ENCODE measurements around the gene GSTM4. TPM values are rescaled to one million over a fixed set of nuclear protein-coding genes. Genes with fewer than 3 reads are reported as not detected.

The GSTM4 gene
- total RNA-seq (10 to 100 TPM; 17.0 to 18.0 TPM), total RNA-seq (9.0 to 11.4 reads per million in 2 donors)

GRCh38 chr1:109655615-109656519 is at the start of gene GSTM4:
TSS of gene GSTM4 (plus strand) at chr1:109656099. CDS start at chr1:109656390, 291 bp downstream.
- peaks cover 24% of the 10 kb centered on the region for H3K4me1 Mint-ChIP-seq
- peaks cover 4% of the 10 kb centered on the region for H3K27me3 Mint-ChIP-seq
- peak within 1 kb of the TSS; percentile 78 for H3K27ac Mint-ChIP-seq
- DNase-seq = peak; percentile 32 to 43 (median 42)
- H3K36me3 Mint-ChIP-seq (ENCODE audit: low read depth) = no peaks in the 10 kb centered on the region
- peak within 1 kb of the TSS; percentile 93 for H3K4me3 Mint-ChIP-seq
- no peaks in the 10 kb centered on the region for H3K9me3 ChIP-seq (ENCODE audit: control insufficient read depth, low read length, poor library complexity, severe bottlenecking)
- peak; percentile 88 for ATAC-seq

DNA sequence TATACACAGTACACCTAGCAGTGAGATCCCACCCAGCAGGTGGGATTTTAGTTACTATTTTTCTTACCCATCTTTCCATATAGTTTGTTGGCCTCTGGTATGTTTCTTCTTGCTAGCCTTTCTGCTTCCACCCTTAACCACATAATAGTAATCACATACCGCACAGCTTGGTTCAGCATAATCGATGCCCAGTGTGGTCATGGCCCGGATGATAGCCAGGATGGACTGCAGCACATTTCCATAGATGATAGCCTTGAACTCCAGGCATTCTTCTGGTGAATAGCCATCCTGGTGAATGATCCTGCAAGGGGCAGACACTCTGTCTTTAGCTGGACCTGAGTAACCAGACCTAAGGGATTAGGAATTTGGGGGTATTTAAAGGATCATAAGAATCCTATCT is 46.0 kb upstream of the GSTM4 start:
- no peak for ATAC-seq
- no peaks in the 10 kb centered on the region for H3K27me3 Mint-ChIP-seq
- H3K9me3 ChIP-seq (ENCODE audit: control insufficient read depth, low read length, poor library complexity, severe bottlenecking) = no peaks in the 10 kb centered on the region
- no peaks in the 10 kb centered on the region for H3K36me3 Mint-ChIP-seq (ENCODE audit: low read depth)
- H3K4me1 Mint-ChIP-seq = peaks cover 2% of the 10 kb centered on the region
- H3K4me3 Mint-ChIP-seq = no peak overlapping the region
- peak overlapping the region; percentile 72 for H3K27ac Mint-ChIP-seq
- no peak for DNase-seq

- no peaks in the 10 kb centered on the region for H3K36me3 Mint-ChIP-seq (ENCODE audit: low read depth)
- H3K4me1 Mint-ChIP-seq = peaks cover 4% of the 10 kb centered on the region
Observed at GRCh38 chr1:109610609-109611307, 45.1 kb upstream of the GSTM4 start.

GRCh38 chr1:109611308-109611990 is 44.5 kb upstream of the GSTM4 start:
- Mint-ChIP-seq H3K4me1 (peaks cover 11% of the 10 kb centered on the region), H3K27me3 (no peaks in the 10 kb centered on the region), H3K27ac (no peak overlapping the region), H3K36me3 (ENCODE audit: low read depth) (no peaks in the 10 kb centered on the region), H3K4me3 (no peak overlapping the region)
- DNase-seq = no peak
- no peak for ATAC-seq
- no peaks in the 10 kb centered on the region for H3K9me3 ChIP-seq (ENCODE audit: control insufficient read depth, low read length, poor library complexity, severe bottlenecking)

More at GRCh38 chr1:109610609-109611307, 45.1 kb upstream of the GSTM4 start:
- H3K9me3 ChIP-seq (ENCODE audit: control insufficient read depth, low read length, poor library complexity, severe bottlenecking) = no peaks in the 10 kb centered on the region
- no peak for ATAC-seq
- Mint-ChIP-seq H3K27ac (peak overlapping the region; percentile 72), H3K4me3 (no peak overlapping the region), H3K27me3 (no peaks in the 10 kb centered on the region)
- DNase-seq = no peak

DNA sequence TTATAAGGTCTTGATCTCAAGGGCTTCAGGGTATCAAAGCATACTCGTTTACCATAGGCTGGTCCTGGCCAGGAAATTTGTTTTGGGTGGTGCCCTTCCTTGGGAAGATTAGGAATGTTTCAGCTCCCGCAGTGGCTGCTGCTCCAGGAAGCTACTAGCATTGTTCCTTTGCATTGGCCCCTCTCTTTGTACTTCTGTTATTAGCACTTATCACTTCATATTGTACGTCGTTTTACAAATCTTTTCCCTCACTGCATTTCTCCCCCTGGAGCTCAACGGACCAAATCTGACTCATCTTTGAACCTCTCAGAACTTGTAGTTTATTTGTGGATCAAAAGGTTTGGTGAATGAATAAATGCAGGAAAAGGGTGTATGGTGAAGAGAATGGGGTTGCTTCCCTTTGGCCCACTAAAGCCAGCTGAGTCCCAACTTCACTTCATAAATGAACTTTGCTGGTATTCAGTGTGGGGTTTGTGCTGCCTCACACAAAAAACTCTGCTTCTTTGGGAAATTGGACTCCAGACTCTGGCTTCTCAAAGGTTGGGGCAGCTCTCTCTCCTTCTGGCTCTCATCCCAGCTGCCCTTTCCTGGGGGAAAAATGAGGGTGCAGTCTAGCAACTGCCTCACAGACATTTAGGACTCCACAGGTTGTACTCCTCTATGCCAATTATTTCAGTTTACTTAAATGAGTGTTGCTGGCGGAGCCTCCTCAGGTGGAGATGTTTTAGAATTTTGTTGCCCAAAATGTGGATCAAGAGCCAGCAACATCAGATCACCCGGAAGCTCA is 42.3 kb upstream of the GSTM4 start:
- H3K4me1 Mint-ChIP-seq = peaks cover 27% of the 10 kb centered on the region
- no peaks in the 10 kb centered on the region for H3K36me3 Mint-ChIP-seq (ENCODE audit: low read depth)
- no peaks in the 10 kb centered on the region for H3K9me3 ChIP-seq (ENCODE audit: control insufficient read depth, low read length, poor library complexity, severe bottlenecking)
- DNase-seq (no peak), ATAC-seq (no peak)
- no peak overlapping the region for H3K27ac Mint-ChIP-seq
- no peak overlapping the region for H3K4me3 Mint-ChIP-seq
- no peaks in the 10 kb centered on the region for H3K27me3 Mint-ChIP-seq

DNA sequence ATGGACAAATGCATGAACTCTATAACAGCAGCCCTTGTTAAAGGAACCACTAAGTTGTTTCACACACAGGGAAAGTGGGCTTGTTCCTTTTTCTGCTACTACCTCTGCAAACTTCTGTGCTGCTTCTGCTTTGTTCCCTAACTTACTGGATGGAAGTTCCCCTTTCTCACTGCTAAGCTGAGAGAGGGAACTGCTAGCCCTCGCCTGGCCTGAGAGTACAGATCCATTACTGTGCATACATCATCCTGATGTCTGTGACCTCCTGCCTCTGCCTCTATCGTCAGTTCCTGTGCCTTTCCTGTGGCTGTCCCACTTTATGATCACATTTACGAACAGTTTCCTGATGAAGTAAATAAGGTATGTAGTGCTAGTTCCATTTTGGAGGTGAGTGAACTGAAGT is 40.0 kb upstream of the GSTM4 start:
- H3K36me3 Mint-ChIP-seq (ENCODE audit: low read depth) = peaks cover 2% of the 10 kb centered on the region
- peaks cover 37% of the 10 kb centered on the region for H3K4me1 Mint-ChIP-seq
- peak overlapping the region; percentile 66 for H3K4me3 Mint-ChIP-seq
- peak; percentile 46 for ATAC-seq
- DNase-seq = no peak
- H3K27me3 Mint-ChIP-seq = no peaks in the 10 kb centered on the region
- H3K27ac Mint-ChIP-seq = peak overlapping the region; percentile 96
- H3K9me3 ChIP-seq (ENCODE audit: control insufficient read depth, low read length, poor library complexity, severe bottlenecking) = no peaks in the 10 kb centered on the region

DNA sequence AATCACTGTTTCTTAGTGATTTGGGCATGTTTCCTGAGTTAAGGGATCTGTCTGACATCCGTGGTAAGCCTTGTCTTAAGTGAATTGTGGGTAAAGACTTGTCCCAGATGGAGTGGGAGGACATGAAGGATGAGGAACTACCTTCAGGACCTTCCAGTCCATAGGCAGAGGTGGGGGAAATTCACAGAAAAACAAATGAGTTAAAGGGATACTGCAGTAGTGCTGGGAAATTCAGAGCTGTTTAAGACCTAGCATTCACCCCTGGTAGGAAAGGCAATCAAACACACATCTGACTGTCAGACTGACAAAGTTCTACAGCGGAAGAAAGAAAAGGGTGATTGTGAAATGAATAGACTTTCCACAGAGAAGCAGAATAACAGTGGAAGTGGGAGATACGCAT is 39.5 kb upstream of the GSTM4 start:
- Mint-ChIP-seq H3K36me3 (ENCODE audit: low read depth) (peaks cover 2% of the 10 kb centered on the region), H3K27me3 (no peaks in the 10 kb centered on the region), H3K27ac (peak overlapping the region; percentile 96), H3K4me3 (peak overlapping the region; percentile 66), H3K4me1 (peaks cover 38% of the 10 kb centered on the region)
- DNase-seq = no peak
- no peaks in the 10 kb centered on the region for H3K9me3 ChIP-seq (ENCODE audit: control insufficient read depth, low read length, poor library complexity, severe bottlenecking)
- ATAC-seq = no peak

GRCh38 chr1:109617291-109617801 is 38.6 kb upstream of the GSTM4 start:
- Mint-ChIP-seq H3K4me1 (peaks cover 47% of the 10 kb centered on the region), H3K4me3 (peak overlapping the region; percentile 33), H3K27ac (peak overlapping the region; percentile 96), H3K36me3 (ENCODE audit: low read depth) (peaks cover 4% of the 10 kb centered on the region), H3K27me3 (no peaks in the 10 kb centered on the region)
- H3K9me3 ChIP-seq (ENCODE audit: control insufficient read depth, low read length, poor library complexity, severe bottlenecking) = no peaks in the 10 kb centered on the region
- ATAC-seq (no peak), DNase-seq (no peak)

GRCh38 chr1:109618661-109619575 is 37.0 kb upstream of the GSTM4 start:
- H3K36me3 Mint-ChIP-seq (ENCODE audit: low read depth) = peaks cover 4% of the 10 kb centered on the region

DNA sequence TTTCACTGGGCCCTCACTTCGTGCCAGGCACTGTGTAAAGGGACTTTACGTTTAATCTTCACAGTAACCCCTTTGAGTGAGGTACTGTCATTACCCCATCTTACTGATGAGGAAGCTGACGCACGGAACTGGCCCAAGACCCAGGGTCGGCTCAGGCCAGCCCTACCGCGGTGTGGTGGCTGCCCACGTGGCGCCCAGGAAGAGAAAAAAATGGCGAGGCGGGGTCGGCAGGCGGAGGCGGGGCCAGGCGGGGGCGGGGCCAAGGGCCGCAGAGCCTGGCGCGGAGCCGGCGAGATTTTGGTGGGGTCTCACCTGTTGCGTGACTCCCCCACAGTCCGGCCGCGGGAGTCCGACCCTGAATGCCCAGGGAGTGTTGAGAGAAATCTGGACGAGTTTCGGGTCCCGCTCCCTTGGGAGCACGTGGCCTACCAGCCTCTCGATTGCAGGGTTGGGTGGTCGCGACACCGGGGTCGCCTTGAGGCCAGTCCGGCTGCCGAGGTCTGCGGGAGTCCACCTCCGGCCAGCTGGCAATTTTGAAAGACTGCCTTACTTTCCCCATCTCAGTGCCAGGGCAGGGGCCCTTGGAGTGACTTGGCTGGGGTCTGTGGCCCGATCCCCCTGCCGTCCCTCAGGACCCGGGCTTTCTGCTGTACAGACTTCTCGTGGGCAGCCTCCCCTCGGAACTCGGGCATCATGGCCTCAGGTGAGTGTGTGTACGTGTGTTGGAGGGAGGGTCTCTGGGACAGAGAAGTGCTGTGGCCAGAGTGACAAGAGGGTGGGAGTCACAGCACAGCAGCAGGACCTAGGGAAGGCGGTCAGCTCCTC is 36.1 kb upstream of the GSTM4 start, which contains the start of the genes AMPD2 and GNAT2:
TSS of gene AMPD2 (plus strand) at position 262 of the 825 bp plus-strand sequence. CDS start 1,339 bp downstream, outside the sequence.
TSS of gene GNAT2 (minus strand) at position 41 of the 825 bp plus-strand sequence. CDS start 6,746 bp downstream, outside the sequence.
- H3K4me3 Mint-ChIP-seq = peak within 1 kb of the TSS; percentile 99
- H3K27ac Mint-ChIP-seq = peak within 1 kb of the TSS; percentile 98
- no peaks in the 10 kb centered on the region for H3K27me3 Mint-ChIP-seq
- peak; percentile 60 to 75 (median 71) for DNase-seq
- ATAC-seq = peak; percentile 49
- H3K9me3 ChIP-seq (ENCODE audit: control insufficient read depth, low read length, poor library complexity, severe bottlenecking) = no peaks in the 10 kb centered on the region
- H3K4me1 Mint-ChIP-seq = peaks cover 67% of the 10 kb centered on the region
- H3K36me3 Mint-ChIP-seq (ENCODE audit: low read depth) = peaks cover 4% of the 10 kb centered on the region

More at GRCh38 chr1:109618661-109619575, 37.0 kb upstream of the GSTM4 start:
- peak overlapping the region; percentile 99 for H3K4me3 Mint-ChIP-seq
- ATAC-seq (no peak), DNase-seq (no peak)
- peaks cover 59% of the 10 kb centered on the region for H3K4me1 Mint-ChIP-seq
- no peaks in the 10 kb centered on the region for H3K27me3 Mint-ChIP-seq
- peak overlapping the region; percentile 98 for H3K27ac Mint-ChIP-seq
- H3K9me3 ChIP-seq (ENCODE audit: control insufficient read depth, low read length, poor library complexity, severe bottlenecking) = no peaks in the 10 kb centered on the region

DNA sequence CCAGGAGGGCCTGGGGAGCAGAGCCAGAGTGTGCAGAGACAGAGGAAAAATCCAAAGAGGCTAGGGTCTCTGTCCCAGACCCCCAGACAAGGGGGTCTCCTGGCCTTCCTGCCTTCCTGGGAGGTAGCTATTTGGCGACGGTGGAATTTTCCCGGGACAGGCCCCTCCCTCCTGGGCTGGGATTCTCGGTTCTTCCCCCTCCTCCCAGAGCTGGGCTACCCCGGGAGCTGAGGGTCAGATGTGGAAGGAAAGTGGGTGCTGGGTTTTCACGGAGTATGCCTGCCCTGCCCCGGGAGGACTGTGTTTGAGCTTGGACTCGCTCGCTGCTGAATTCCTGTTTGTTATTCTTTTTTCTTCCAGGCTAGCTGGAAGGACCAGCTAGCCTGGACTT is 35.5 kb upstream of the GSTM4 start:
- Mint-ChIP-seq H3K4me3 (peak overlapping the region; percentile 99), H3K27ac (peak overlapping the region; percentile 98), H3K36me3 (ENCODE audit: low read depth) (peaks cover 4% of the 10 kb centered on the region), H3K27me3 (no peaks in the 10 kb centered on the region), H3K4me1 (peaks cover 69% of the 10 kb centered on the region)
- no peaks in the 10 kb centered on the region for H3K9me3 ChIP-seq (ENCODE audit: control insufficient read depth, low read length, poor library complexity, severe bottlenecking)
- ATAC-seq = peak; percentile 0
- no peak for DNase-seq
